ENCODE data around the gene TRIM8. TPM values are rescaled to one million over a fixed set of nuclear protein-coding genes. Genes with fewer than 3 reads are reported as not detected.

Gene TRIM8
- total RNA-seq, 2 experiments from 2014 or later: 39.5 to 39.8 TPM

- CTCF ChIA-PET: interaction anchor here (0.7 to 5.3 kb wide), 23 partner anchors 8 to 165 kb away, joined by 3 to 73 read pairs (median 4); partner anchors contain the start of genes ARL3, SFXN2, TRIM8 and WBP1L
- DNase-seq (no peak), ATAC-seq (no peak)
- intact Hi-C loops (cut with micrococcal nuclease): no loop called here
- H3K27me3 Mint-ChIP-seq: no peaks in the 10 kb centered on the region
- H3K4me1 Mint-ChIP-seq (ENCODE audit: low read depth): peaks cover 48% of the 10 kb centered on the region
- no peak for TF ChIP-seq CTCF (IDR thresholded peaks at IDR 0.05)
- H3K9me3 Mint-ChIP-seq: no peaks in the 10 kb centered on the region
- H3K36me3 Mint-ChIP-seq (ENCODE audit: low read depth): no peaks in the 10 kb centered on the region
- H3K27ac Mint-ChIP-seq: no peak overlapping the region
- no peak overlapping the region for H3K4me3 Mint-ChIP-seq
- POLR2A ChIA-PET: interaction anchor here (0.8 to 2.9 kb wide), 9 partner anchors 9 to 148 kb away, joined by 3 to 13 read pairs (median 3); no protein-coding TSS in a partner anchor
These were observed 25.9 kb downstream of the TRIM8 start for GRCh38 chr10:102670065-102670670.

GRCh38 chr10:102670871-102671434 is 26.7 kb downstream of the TRIM8 start:
- ChIA-PET CTCF (interaction anchor here (1.0 to 5.3 kb wide), 10 partner anchors 9 to 72 kb away, joined by 3 to 73 read pairs (median 4); partner anchors contain the start of genes ARL3, SFXN2 and WBP1L), POLR2A (interaction anchor here (0.9 to 2.9 kb wide), 5 partner anchors 10 to 26 kb away, joined by 3 to 13 read pairs (median 4); no protein-coding TSS in a partner anchor)
- no peak for ATAC-seq
- Mint-ChIP-seq H3K9me3 (no peaks in the 10 kb centered on the region), H3K4me3 (no peak overlapping the region), H3K4me1 (ENCODE audit: low read depth) (peaks cover 56% of the 10 kb centered on the region), H3K36me3 (ENCODE audit: low read depth) (no peaks in the 10 kb centered on the region), H3K27me3 (no peaks in the 10 kb centered on the region), H3K27ac (no peak overlapping the region)
- intact Hi-C loops (cut with micrococcal nuclease): no loop called here
- no peak for DNase-seq
- no peak for TF ChIP-seq CTCF (IDR thresholded peaks at IDR 0.05)

GRCh38 chr10:102673236-102673818 is 29.0 kb downstream of the TRIM8 start:
- H3K36me3 Mint-ChIP-seq (ENCODE audit: low read depth): no peaks in the 10 kb centered on the region
- no peak for ATAC-seq
- peaks cover 52% of the 10 kb centered on the region for H3K4me1 Mint-ChIP-seq (ENCODE audit: low read depth)
- intact Hi-C loops (cut with micrococcal nuclease): no loop called here
- peak overlapping the region; percentile 75 for H3K27ac Mint-ChIP-seq
- TF ChIP-seq CTCF (IDR thresholded peaks at IDR 0.05): no peak
- no peaks in the 10 kb centered on the region for H3K27me3 Mint-ChIP-seq
- H3K9me3 Mint-ChIP-seq: no peaks in the 10 kb centered on the region
- no peak for DNase-seq
- CTCF ChIA-PET: interaction anchor here (1.0 to 4.6 kb wide), 7 partner anchors 7 to 90 kb away, joined by 3 to 22 read pairs (median 5); partner anchors contain the start of genes ARL3, SFXN2 and TRIM8
- peak overlapping the region; percentile 62 for H3K4me3 Mint-ChIP-seq
- POLR2A ChIA-PET: interaction anchor here (0.8 to 4.1 kb wide), 5 partner anchors 15 to 240 kb away, joined by 3 to 25 read pairs (median 8); partner anchors contain the start of genes ARL3 and SFXN2

- Mint-ChIP-seq H3K4me3 (peak overlapping the region; percentile 62), H3K27ac (peak overlapping the region; percentile 75), H3K9me3 (no peaks in the 10 kb centered on the region), H3K4me1 (ENCODE audit: low read depth) (peaks cover 53% of the 10 kb centered on the region), H3K36me3 (ENCODE audit: low read depth) (no peaks in the 10 kb centered on the region), H3K27me3 (no peaks in the 10 kb centered on the region)
- intact Hi-C loops (cut with micrococcal nuclease): no loop called here
- DNase-seq: peak; percentile 79
- TF ChIP-seq CTCF (IDR thresholded peaks at IDR 0.05): no peak
- ChIA-PET CTCF (interaction anchor here (1.0 to 4.6 kb wide), 7 partner anchors 8 to 90 kb away, joined by 3 to 22 read pairs (median 5); partner anchors contain the start of genes ARL3, SFXN2 and TRIM8), POLR2A (interaction anchor here (0.8 to 4.1 kb wide), 8 partner anchors 15 to 240 kb away, joined by 3 to 25 read pairs (median 6); partner anchors contain the start of genes ARL3 and SFXN2)
- peak; percentile 91 for ATAC-seq
These were observed 29.7 kb downstream of the TRIM8 start for GRCh38 chr10:102673819-102674511.
